ENCODE measurements around the gene PUM2. TPM values are rescaled to one million over a fixed set of nuclear protein-coding genes. Genes with fewer than 3 reads are reported as not detected.
"Not testable (repeated sequence)": the region's sequence is repeated elsewhere in the genome, so short reads cannot be mapped to it uniquely, and the experiment has no call there.

PUM2 gene
- total and polyA plus RNA-seq, 5 donors: 27.5 to 84.5 (median 79.8) TPM

DNA sequence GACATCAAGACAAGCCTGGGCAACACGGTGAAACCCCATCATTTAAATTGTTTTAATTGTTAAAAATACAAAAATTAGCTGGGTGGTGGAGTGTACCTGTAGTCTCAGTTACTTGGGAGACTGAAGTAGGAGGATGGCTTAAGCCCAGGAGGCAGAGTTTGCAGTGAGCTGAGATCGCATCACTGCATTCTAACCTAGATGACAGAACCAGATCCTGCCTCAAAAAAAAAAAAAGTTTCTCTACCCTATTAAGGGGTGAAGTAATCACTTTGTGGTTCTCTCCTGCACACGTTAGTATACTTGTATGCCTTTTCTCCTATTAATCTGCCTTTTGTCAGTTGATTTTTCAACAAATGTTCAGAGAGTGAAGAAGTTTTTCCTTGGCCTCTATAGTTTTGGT is 18.1 kb upstream of the PUM2 start:
- no peak for DNase-seq
- no peak for ATAC-seq
- Histone ChIP-seq H3K27me3 (ENCODE audit: control insufficient read depth, insufficient read depth) (no peaks in the 10 kb centered on the region), H3K4me1 (ENCODE audit: control insufficient read depth, insufficient read depth, low read length) (no peaks in the 10 kb centered on the region), H3K4me3 (ENCODE audit: low read length) (no peak overlapping the region), H3K9me3 (ENCODE audit: control insufficient read depth, low read length) (no peaks in the 10 kb centered on the region), H3K27ac (ENCODE audit: low read length) (no peak overlapping the region)
- intact Hi-C loops (cut with DNase I): no loop called here
- WGBS: 72% methylated on average over 3 of the region's 3 CpGs

DNA sequence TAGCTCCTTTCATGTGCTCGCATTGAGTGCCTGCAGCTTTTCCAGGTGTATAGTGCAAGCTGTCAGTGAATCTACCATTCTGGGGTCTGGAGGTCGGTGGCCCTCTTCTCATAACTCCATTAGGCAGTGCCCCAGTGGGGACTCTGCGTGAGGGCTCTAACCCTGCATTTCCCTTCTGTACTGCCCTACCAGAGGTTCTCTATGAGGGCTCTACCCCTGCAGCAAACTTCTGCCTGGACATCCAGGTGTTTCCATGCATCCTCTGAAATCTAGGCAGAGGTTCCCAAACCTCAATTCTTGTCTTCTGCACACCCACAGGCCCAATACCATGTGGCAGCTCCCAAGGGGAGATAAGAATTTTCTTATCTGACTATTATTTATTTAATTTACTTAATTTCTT is 17.3 kb upstream of the PUM2 start:
- intact Hi-C loops (cut with DNase I): not testable (repeated sequence)
- 87% methylated on average over 3 of the region's 3 CpGs for WGBS

DNA sequence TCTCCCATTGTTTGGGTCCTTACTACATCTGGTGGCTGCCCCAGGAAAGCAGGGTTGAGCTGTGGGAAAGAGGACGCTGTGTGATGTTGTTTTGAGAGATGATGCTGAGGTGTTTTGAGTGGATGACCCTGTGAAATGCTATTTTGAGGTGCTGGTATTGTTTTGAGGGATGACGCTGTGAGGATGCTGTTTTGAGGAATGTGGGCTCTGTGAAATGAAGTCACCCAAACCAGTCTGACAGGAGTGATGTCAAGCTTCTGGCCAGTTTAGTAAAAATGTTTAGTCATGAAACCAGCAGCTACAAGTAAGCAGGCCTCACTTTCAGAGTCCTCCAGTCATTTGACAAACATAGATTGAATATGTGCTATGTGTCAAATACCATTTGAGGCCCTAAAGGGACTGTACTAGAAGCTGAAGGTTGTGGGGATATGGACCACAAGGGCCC is 16.1 kb upstream of the PUM2 start:
- Histone ChIP-seq H3K27me3 (ENCODE audit: control insufficient read depth, insufficient read depth) (no peaks in the 10 kb centered on the region), H3K4me1 (ENCODE audit: control insufficient read depth, insufficient read depth, low read length) (no peaks in the 10 kb centered on the region), H3K27ac (ENCODE audit: low read length) (no peak overlapping the region), H3K9me3 (ENCODE audit: control insufficient read depth, low read length) (no peaks in the 10 kb centered on the region), H3K4me3 (ENCODE audit: low read length) (no peak overlapping the region)
- DNase-seq (no peak), ATAC-seq (no peak)
- 76% methylated on average over 2 of the region's 2 CpGs for WGBS
- intact Hi-C loops (cut with DNase I): no loop called here

More for the DNA sequence above, 17.3 kb upstream of the PUM2 start:
- not testable (repeated sequence) for ATAC-seq; H3K27me3 ChIP-seq (ENCODE audit: control insufficient read depth, insufficient read depth); H3K9me3 ChIP-seq (ENCODE audit: control insufficient read depth, low read length); H3K27ac ChIP-seq (ENCODE audit: low read length); H3K4me1 ChIP-seq (ENCODE audit: control insufficient read depth, insufficient read depth, low read length); DNase-seq; H3K4me3 ChIP-seq (ENCODE audit: low read length)

DNA sequence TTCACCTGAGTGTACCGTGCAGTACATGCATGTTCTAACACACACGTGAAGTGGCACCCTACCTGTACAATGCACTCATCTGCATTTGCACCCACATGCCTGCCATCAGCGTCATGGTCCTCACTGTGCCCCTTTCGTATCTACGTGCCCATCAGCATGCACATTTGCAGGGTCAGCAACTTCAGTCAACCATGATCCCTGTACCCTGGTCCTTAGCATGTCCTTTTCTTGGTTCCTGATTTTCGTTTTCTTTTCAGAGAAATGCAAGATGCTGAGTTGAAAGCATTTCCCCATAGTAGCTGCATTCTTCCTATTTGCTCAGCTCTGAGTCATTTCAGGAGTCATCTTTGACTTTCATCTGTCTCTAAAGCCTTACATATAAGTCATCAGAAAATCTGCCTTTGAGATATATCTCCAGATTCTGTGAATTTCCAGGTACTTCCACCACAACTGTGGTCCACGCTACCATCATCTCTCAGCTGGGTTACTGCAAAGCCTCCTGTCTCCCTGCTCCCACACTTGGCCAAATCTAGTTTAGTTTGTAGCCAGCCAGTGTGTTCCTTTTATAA is 14.7 kb upstream of the PUM2 start:
- Histone ChIP-seq H3K27me3 (ENCODE audit: control insufficient read depth, insufficient read depth) (no peaks in the 10 kb centered on the region), H3K27ac (ENCODE audit: low read length) (no peak overlapping the region), H3K4me1 (ENCODE audit: control insufficient read depth, insufficient read depth, low read length) (no peaks in the 10 kb centered on the region), H3K4me3 (ENCODE audit: low read length) (no peak overlapping the region), H3K9me3 (ENCODE audit: control insufficient read depth, low read length) (no peaks in the 10 kb centered on the region)
- 84% methylated on average over 7 of the region's 7 CpGs for WGBS
- intact Hi-C loops (cut with DNase I): no loop called here
- no peak for DNase-seq
- no peak for ATAC-seq

DNA sequence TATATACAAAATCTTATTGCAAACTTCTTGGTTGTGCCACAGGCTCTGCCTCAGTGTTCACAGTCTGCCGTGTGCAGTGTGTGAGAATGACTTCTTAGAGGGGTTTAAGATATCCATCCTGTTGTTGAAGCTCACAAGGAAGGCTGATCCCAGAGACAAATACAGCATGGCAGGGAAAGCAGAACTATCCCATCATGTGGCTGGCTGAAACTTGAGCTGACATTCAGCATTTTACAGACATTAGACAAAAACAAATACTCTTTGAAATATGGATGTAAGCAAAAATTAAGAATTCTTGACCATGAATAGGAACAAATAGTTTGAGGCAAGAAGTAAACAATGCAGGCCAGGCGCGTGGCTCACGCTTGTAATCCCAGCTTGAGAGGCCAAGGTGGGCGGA is 12.9 kb upstream of the PUM2 start:
- no peaks in the 10 kb centered on the region for H3K4me1 ChIP-seq (ENCODE audit: control insufficient read depth, insufficient read depth, low read length)
- DNase-seq (no peak), ATAC-seq (no peak)
- no peak overlapping the region for H3K4me3 ChIP-seq (ENCODE audit: low read length)
- no peaks in the 10 kb centered on the region for H3K27me3 ChIP-seq (ENCODE audit: control insufficient read depth, insufficient read depth)
- intact Hi-C loops (cut with DNase I): no loop called here
- H3K27ac ChIP-seq (ENCODE audit: low read length): no peak overlapping the region
- H3K9me3 ChIP-seq (ENCODE audit: control insufficient read depth, low read length): no peaks in the 10 kb centered on the region
- 96% methylated on average over 5 of the region's 5 CpGs for WGBS

DNA sequence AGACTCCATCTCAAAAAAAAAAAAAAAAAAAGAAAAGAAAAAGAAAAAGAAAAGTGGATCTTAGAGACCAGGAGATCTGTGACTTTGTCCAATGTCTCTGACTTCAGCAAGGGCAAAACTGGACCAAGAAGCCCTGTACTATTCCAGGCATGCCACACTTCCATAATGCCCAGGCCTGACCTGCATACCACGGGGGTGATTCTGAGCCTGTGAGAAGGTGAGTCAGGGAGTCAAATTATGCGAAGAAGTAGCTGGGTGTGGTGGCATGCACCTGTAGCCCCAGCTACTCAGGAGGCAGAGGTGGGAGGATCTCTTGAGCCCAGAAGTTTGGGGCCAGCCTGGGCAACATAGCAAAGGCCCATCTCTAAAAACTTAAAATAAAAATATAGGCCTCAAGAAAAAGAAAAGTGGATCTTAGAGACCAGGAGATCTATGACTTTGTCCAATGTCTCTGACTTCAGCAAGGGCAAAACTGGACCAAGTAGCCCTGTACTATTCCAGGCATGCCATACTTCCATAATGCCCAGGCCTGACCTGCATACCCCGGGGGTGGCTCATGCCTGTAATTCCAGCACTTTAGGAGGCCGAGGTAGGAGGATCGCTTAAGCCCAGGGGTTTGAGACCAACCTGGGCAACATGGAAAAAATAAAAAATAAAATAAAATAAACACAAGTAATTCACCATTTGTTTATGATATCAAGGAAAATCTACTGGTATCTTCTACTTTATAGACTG is 12.2 kb upstream of the PUM2 start:
- WGBS: 95% methylated on average over 5 of the region's 5 CpGs
- Histone ChIP-seq H3K4me1 (ENCODE audit: control insufficient read depth, insufficient read depth, low read length) (no peaks in the 10 kb centered on the region), H3K27ac (ENCODE audit: low read length) (no peak overlapping the region), H3K4me3 (ENCODE audit: low read length) (no peak overlapping the region), H3K9me3 (ENCODE audit: control insufficient read depth, low read length) (no peaks in the 10 kb centered on the region), H3K27me3 (ENCODE audit: control insufficient read depth, insufficient read depth) (no peaks in the 10 kb centered on the region)
- DNase-seq (no peak), ATAC-seq (no peak)
- intact Hi-C loops (cut with DNase I): no loop called here

DNA sequence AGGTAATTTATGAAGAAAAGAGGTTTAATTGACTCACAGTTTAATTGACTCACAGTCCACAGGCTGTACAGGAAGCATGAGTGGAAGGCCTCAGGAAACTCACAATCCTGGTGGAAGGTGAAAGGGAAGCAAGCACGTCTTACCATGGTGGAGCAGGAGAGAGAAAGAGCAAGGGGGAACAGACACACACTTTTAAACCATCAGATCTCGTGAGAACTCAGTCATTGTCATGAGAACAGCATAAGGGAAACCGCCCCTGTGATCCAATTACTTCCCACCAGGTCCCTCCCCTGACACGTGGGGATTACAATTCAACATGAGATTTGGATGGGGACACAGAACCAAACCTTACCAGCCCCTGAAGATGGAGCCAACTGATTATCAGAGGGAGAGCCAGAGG is 11.2 kb upstream of the PUM2 start:
- Histone ChIP-seq H3K4me3 (ENCODE audit: low read length) (no peak overlapping the region), H3K27ac (ENCODE audit: low read length) (no peak overlapping the region), H3K9me3 (ENCODE audit: control insufficient read depth, low read length) (no peaks in the 10 kb centered on the region), H3K4me1 (ENCODE audit: control insufficient read depth, insufficient read depth, low read length) (no peaks in the 10 kb centered on the region), H3K27me3 (ENCODE audit: control insufficient read depth, insufficient read depth) (no peaks in the 10 kb centered on the region)
- ATAC-seq (no peak), DNase-seq (no peak)
- intact Hi-C loops (cut with DNase I): no loop called here
- WGBS: 75% methylated on average over 4 of the region's 4 CpGs

DNA sequence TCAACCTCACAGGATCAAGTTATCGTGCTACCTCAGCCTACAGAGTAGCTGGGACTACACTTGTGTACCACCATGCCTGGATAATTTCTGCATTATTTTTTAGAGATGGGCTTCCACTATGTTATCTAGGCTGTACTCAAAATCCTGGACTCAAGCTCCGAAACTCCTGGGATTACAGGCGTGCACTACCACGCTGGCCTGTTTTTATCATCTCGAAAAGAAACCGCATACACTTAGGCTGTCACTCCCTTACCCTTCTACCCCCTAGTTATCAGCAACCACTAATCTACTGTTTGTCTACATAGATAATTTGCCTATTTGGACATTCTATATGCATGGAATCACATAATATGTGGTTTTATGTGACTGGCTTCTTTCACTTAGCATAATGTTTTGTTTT is 8.5 kb upstream of the PUM2 start:
- DNase-seq: no peak
- H3K4me3 ChIP-seq (ENCODE audit: low read length): no peak overlapping the region
- no peaks in the 10 kb centered on the region for H3K9me3 ChIP-seq (ENCODE audit: control insufficient read depth, low read length)
- H3K27me3 ChIP-seq (ENCODE audit: control insufficient read depth, insufficient read depth): no peaks in the 10 kb centered on the region
- ATAC-seq: no peak
- H3K4me1 ChIP-seq (ENCODE audit: control insufficient read depth, insufficient read depth, low read length): no peaks in the 10 kb centered on the region
- H3K27ac ChIP-seq (ENCODE audit: low read length): no peak overlapping the region
- intact Hi-C loops (cut with DNase I): no loop called here
- WGBS: 93% methylated on average over 6 of the region's 6 CpGs

DNA sequence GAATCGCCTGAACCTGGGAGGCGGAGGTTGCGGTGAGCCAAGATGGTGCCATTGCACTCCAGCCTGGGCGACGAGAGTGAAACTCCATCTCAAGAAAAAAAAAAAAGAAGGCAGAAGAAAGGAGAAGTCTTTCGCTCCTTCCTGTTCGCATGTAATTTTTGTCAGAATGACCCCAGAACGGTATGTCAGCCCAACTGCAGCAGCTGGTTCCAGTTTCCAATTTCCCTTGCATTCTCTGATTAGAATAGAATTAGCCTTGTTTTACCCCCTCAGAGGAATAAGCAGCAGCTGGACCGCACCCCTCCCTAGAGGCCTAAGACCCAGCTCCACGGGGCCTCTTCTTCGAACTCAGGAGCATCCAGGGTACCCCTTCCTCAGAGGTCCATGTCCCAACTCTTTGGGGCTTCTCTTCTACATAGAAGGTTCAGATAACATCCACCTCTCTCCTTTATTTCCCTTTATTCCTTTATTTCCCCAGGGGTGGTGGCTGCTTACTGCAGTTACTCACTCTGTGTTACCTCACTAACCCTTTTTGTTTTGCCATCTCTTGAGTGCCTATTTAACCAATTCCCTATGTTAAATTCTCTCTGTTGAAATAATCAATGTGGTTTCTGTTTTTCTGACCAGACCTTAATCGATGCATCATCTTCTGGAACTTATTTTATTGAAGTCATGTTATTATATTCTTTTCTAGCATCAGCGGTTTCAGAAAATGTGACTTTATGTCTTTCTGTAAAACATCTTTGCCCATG is 7.2 kb upstream of the PUM2 start:
- no peaks in the 10 kb centered on the region for H3K4me1 ChIP-seq (ENCODE audit: control insufficient read depth, insufficient read depth, low read length)
- H3K27ac ChIP-seq (ENCODE audit: low read length): no peak overlapping the region
- DNase-seq: no peak
- intact Hi-C loops (cut with DNase I): no loop called here
- no peaks in the 10 kb centered on the region for H3K9me3 ChIP-seq (ENCODE audit: control insufficient read depth, low read length)
- H3K27me3 ChIP-seq (ENCODE audit: control insufficient read depth, insufficient read depth): no peaks in the 10 kb centered on the region
- no peak for ATAC-seq
- no peak overlapping the region for H3K4me3 ChIP-seq (ENCODE audit: low read length)
- WGBS: 81% methylated on average over 13 of the region's 13 CpGs

DNA sequence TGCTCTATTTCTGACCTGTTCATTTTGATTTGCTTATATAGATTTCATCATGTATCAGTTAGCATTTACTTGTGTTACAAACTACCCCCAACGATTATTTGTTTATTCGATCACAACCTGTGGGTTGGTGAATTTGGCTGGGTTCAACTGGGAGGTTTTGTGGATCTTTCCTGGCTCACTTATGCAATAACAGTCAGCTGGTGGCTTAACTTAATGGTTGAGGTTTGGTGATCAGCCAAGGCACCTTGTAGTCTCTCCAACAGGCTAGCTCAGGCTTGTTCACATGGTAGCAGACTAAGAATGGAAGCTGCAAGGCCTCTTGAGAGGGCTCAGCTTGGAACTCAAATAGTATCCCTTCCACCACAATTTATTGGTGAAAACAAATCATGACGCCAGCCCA is 5.4 kb upstream of the PUM2 start:
- Histone ChIP-seq H3K4me1 (ENCODE audit: control insufficient read depth, insufficient read depth, low read length) (peaks cover 2% of the 10 kb centered on the region), H3K4me3 (ENCODE audit: low read length) (no peak overlapping the region), H3K9me3 (ENCODE audit: control insufficient read depth, low read length) (no peaks in the 10 kb centered on the region), H3K27ac (ENCODE audit: low read length) (no peak overlapping the region), H3K27me3 (ENCODE audit: control insufficient read depth, insufficient read depth) (no peaks in the 10 kb centered on the region)
- 80% methylated on average over 3 of the region's 3 CpGs for WGBS
- intact Hi-C loops (cut with DNase I): no loop called here
- ATAC-seq (no peak), DNase-seq (no peak)

DNA sequence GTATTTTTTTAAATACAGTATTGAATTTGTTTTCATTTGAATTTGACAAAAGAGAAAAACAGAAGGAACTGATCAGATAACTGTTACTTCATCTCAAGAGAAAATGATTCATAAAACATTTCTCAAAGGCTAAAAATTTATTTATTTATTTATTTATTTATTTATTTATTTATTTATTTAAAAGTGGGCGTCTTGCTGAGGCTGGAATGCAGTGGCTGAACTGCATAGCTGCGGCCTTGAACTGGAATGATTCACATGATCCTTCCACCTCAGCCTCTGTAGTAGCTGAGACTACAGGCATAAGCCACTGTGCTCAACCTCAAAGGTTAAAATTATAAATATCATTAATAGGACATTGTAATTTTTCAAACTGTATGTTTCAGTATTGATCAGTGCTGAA is 4.5 kb upstream of the PUM2 start:
- no peak overlapping the region for H3K4me3 ChIP-seq (ENCODE audit: low read length)
- H3K27me3 ChIP-seq (ENCODE audit: control insufficient read depth, insufficient read depth): no peaks in the 10 kb centered on the region
- H3K4me1 ChIP-seq (ENCODE audit: control insufficient read depth, insufficient read depth, low read length): peaks cover 2% of the 10 kb centered on the region
- H3K9me3 ChIP-seq (ENCODE audit: control insufficient read depth, low read length): no peaks in the 10 kb centered on the region
- ATAC-seq: no peak
- WGBS: 89% methylated on average over 2 of the region's 2 CpGs
- intact Hi-C loops (cut with DNase I): no loop called here
- no peak for DNase-seq
- no peak overlapping the region for H3K27ac ChIP-seq (ENCODE audit: low read length)
